SK-N-SH treated with all-trans-retinoic acid at 6 μM for 48 hours (cell line): ENCODE data around the gene THEMIS.

ENCODE experiments used
- BACH2 ChIP-seq: fragments of 250-450 bp; sonication (Bioruptor Pico); IDR thresholded peaks from 2 replicates; pipeline ENCODE4 v1.9.0; 2021; ENCODE audit warnings: mild to moderate bottlenecking, borderline replicate concordance
- GLIS3 ChIP-seq: fragments of 250-450 bp; sonication (Bioruptor Pico); IDR thresholded peaks from 2 replicates; pipeline ENCODE4 v1.5.0; 2020; ENCODE audit warnings: mild to moderate bottlenecking, moderate library complexity
- ISL1 ChIP-seq: fragments of 250-450 bp; sonication (Bioruptor Pico); IDR thresholded peaks from 2 replicates; pipeline ENCODE4 v2.1.2; 2022; ENCODE audit warnings: mild to moderate bottlenecking, moderate library complexity
- OSR1 ChIP-seq: fragments of 250-450 bp; sonication (Bioruptor Pico); IDR thresholded peaks from 2 replicates; pipeline ENCODE4 v1.8.0; 2022; ENCODE audit warnings: moderate library complexity, mild to moderate bottlenecking, inconsistent platforms
- PATZ1 ChIP-seq: fragments of 250-450 bp; sonication (Bioruptor Pico); IDR thresholded peaks from 2 replicates; pipeline ENCODE4 v1.8.0; 2020; ENCODE audit warnings: mild to moderate bottlenecking, moderate library complexity, borderline replicate concordance
- PPARA ChIP-seq: fragments of 250-450 bp; sonication (Bioruptor Pico); IDR thresholded peaks from 2 replicates; pipeline ENCODE4 v1.5.0; 2020; ENCODE audit warnings: mild to moderate bottlenecking, borderline replicate concordance
- RARB ChIP-seq: fragments of 250-450 bp; sonication (Bioruptor Pico); IDR thresholded peaks from 2 replicates; pipeline ENCODE4 v1.8.0; 2021; ENCODE audit warnings: mild to moderate bottlenecking, moderate library complexity
- SNAI2 ChIP-seq: fragments of 250-450 bp; sonication (Bioruptor Pico); IDR thresholded peaks from 2 replicates; pipeline ENCODE4 v1.5.0; 2020; ENCODE audit warnings: mild to moderate bottlenecking, moderate library complexity
- TCF4 ChIP-seq: fragments of 250-450 bp; sonication (Bioruptor Pico); IDR thresholded peaks from 2 replicates; pipeline ENCODE4 v1.8.0; 2021; ENCODE audit warnings: mild to moderate bottlenecking, moderate library complexity, borderline replicate concordance
- TOX ChIP-seq: fragments of 250-450 bp; sonication (Bioruptor Pico); IDR thresholded peaks from 2 replicates; pipeline ENCODE4 v1.8.0; 2021; ENCODE audit warnings: mild to moderate bottlenecking, moderate library complexity, borderline replicate concordance
- TSHZ2 ChIP-seq: fragments of 250-450 bp; sonication (Bioruptor Pico); IDR thresholded peaks from 2 replicates; pipeline ENCODE4 v1.5.0; 2020; ENCODE audit warnings: mild to moderate bottlenecking, moderate library complexity
- ZFP3 ChIP-seq: fragments of 250-450 bp; sonication (Bioruptor Pico); IDR thresholded peaks from 2 replicates; pipeline ENCODE4 v1.5.0; 2020; ENCODE audit warnings: mild to moderate bottlenecking, moderate library complexity
- ZNF565 ChIP-seq: fragments of 450-650 bp; formaldehyde crosslinking; conservative IDR thresholded peaks from 2 replicates; pipeline ENCODE4 v1.5.0; 2020; ENCODE audit warnings: low read depth, mild to moderate bottlenecking, moderate library complexity
- ZNF8 ChIP-seq: fragments of 450-650 bp; formaldehyde crosslinking; IDR thresholded peaks from 2 replicates; pipeline ENCODE4 v1.5.0; 2020; ENCODE audit warnings: mild to moderate bottlenecking, moderate library complexity

- no peak for TF ChIP-seq RARB
- TF ChIP-seq TSHZ2 (CRISPR knock-in tag) = no peak
- TF ChIP-seq BACH2 (CRISPR knock-in tag) = no peak
- no peak for TF ChIP-seq TCF4 (CRISPR knock-in tag)
- no peak for TF ChIP-seq SNAI2 (CRISPR knock-in tag)
- no peak for TF ChIP-seq TOX (CRISPR knock-in tag)
- TF ChIP-seq PATZ1 (CRISPR knock-in tag) = no peak
- no peak for TF ChIP-seq ZNF565 (CRISPR knock-in tag)
- TF ChIP-seq OSR1 (CRISPR knock-in tag) = no peak
- TF ChIP-seq ISL1 = no peak
- no peak for TF ChIP-seq ZFP3 (CRISPR knock-in tag)
- no peak for TF ChIP-seq GLIS3 (CRISPR knock-in tag)
- TF ChIP-seq PPARA (CRISPR knock-in tag) = no peak
- TF ChIP-seq ZNF8 = no peak
Observed at GRCh38 chr6:127832381-127832780, 68.5 kb downstream of the THEMIS start.
